NCI-H1417 (cell line): Measurements from ENCODE around the gene SLX4.
A peak's percentile ranks its signal among the peaks of the same experiment; 100 is the strongest.

Experiments used
- DNase-seq, 3 experiments: peaks; one replicate each; lab custom pipeline; 2025; lab: John Stamatoyannopoulos, UW

Gene SLX4

DNA sequence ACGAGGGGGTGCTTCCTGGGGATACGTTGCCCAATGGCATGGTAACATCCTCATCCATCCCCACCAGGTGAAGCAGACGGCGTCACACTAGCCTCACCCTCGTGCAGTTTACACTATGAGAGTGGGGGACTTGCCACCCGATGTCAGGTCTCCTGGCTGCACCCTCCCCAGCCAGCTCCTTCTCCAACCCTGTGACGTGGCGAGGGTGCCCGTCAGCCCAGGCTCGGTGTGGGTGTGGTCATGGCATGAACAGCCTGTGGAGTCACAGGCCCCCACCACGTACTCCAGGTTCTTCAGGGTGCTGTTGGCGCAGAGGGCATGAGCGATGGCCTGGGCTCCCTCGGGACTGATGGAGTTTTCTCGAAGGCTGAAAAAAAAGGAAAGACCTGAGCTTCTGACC lies 62.5 kb downstream of the SLX4 start:
- no peak for DNase-seq

DNA sequence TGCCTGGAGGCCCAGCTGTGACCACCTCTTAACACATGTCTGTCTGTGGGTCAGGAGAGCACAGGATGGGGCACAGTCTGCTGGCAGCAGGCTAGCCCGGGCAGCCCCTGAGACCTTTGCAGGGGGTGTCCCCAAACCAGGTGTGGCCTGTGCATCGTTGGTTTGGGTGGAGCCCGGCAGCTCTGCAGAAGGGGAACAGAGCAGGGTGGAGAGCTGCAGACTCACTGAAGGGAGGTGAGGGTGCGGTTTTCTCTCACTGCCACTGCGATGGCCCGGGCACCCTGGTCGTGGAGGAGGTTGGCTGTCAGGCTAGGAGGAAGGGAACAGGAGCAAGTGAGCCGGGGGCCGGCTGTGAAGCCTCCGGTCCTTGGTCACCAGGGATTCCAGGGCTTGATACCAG lies 63.0 kb downstream of the SLX4 start:
- DNase-seq = no peak

DNA sequence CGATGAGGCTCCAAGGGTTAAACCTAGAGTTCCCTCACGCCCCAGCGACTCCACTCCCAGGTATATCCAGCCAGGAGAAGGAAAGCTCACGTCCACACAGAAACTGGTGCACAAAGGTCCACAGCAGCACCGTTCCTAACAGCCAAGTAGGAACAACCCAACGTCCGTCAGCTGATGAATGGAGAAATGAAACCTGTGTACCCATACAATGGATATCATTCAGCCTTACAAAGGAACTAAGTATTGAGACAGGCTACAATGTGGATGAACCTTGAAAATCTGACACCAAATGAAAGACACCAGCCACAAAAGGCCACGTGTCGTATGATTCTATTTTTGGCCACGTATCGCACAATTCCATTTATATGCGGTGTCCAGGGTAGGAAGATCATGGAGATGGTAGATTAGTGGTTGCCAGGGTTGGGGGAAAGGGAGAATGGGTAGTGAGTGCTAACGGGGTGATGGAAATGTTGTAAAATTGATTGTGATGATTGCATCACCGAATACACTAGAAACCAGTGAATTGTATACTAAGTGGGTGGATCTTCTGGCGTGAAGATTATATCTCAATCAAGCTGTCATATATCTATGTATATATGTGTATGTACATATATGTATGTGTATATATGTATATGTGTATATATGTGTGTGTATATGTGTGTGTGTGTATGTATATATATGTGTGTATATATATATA lies 64.3 kb downstream of the SLX4 start:
- no peak for DNase-seq

GRCh38 chr16:3542601-3543373 lies 68.6 kb downstream of the SLX4 start:
- peak in 1 of 3 experiments; percentile 41 for DNase-seq

DNA sequence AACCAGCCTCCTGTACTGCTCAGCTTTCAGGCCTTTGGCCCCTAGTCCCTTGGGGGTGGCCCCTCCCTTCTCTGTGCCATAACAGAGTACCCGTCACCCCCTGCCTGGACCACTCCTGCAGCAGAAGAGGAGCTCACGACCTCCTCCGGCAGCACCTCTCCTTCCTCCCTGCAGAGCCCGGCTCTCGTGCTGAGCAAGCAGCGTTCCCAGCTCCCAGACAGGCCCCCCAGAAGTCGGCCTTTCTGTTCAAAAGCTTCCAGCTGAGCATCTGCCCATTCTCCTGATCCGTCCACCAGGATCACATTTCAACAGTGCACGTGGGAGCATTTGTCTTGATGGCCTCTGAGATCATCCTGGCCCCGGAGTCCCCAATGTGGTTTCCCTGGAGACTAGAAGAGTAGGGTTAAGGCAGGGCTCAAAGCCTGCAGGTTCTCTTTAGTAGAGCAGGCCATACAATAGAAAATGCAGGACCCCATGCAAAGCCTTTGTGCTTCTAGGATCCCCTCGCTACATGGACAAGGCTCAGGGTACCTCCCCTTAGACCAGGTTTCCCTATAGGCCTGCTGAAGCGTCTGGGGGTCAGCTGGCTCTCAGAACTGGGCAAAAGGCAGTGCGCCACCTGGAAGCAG lies 69.8 kb downstream of the SLX4 start:
- DNase-seq = no peak

DNA sequence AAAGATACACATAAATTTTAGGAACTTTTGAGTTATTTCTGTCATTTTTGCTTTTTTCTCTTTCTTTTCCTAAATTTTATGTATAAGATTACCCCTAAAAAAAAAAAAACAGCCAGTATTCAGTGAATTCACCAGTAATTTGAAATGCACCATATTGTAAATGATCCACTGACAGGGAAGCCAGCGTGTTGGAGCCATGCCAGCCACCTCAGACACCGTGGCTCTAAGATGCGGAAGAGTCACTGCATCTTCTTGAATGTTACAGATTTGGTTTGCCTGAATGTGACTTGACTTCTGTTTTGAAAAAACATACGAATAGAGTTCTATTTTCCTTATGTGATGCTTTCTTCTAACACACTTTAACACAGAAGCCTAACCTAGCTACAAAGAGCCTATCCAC lies 73.2 kb downstream of the SLX4 start:
- no peak for DNase-seq

GRCh38 chr16:3536851-3537250 lies 74.6 kb downstream of the SLX4 start:
- no peak for DNase-seq

DNA sequence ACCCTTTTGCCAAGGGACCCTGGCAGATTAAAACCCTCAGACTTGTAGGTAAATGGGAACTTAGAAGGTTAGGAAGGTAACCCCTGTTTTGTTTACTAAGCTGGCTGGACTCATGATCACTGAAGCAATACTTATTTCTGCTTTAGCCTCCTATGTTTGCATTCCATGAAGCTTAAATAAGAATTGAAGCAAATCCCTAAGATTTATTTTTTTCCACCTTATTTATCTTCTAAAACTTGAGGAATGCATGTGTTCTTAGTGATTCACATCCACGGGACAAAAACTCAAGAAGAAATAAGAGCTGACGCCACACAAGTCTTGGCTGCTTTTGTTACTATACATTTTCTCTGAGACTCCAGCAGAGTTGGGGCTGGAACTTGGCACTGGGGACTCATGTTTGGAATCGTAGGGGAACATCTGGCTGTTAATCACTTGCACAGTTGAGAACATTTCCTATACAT lies 75.1 kb downstream of the SLX4 start:
- DNase-seq = no peak

- DNase-seq = no peak
These were observed 77.3 kb downstream of the SLX4 start for GRCh38 chr16:3534126-3534525.

GRCh38 chr16:3532741-3533140 lies 78.7 kb downstream of the SLX4 start:
- DNase-seq = no peak
